NCI-H748 (cell line): ENCODE data around the gene NOTCH1.

ENCODE experiments used
- DNase-seq: peaks from one replicate; lab custom pipeline; 2025; ENCODE audit not compliant: unreplicated experiment; lab: John Stamatoyannopoulos, UW

NOTCH1 gene

GRCh38 chr9:136545692-136545964, 220 bp downstream of the NOTCH1 start:
- no peak for DNase-seq

- peak; percentile 41 for DNase-seq
These were observed 720 bp downstream of the NOTCH1 start for GRCh38 chr9:136544964-136545691.

GRCh38 chr9:136544548-136544963, 1.3 kb downstream of the NOTCH1 start:
- peak; percentile 68 for DNase-seq

- peak; percentile 88 for DNase-seq
These were observed 1.9 kb downstream of the NOTCH1 start for GRCh38 chr9:136543830-136544547.

- no peak for DNase-seq
These were observed 2.6 kb downstream of the NOTCH1 start for GRCh38 chr9:136543280-136543679.

- peak; percentile 14 for DNase-seq
These were observed 3.4 kb downstream of the NOTCH1 start for GRCh38 chr9:136542241-136543040.

GRCh38 chr9:136541709-136542108, 4.1 kb downstream of the NOTCH1 start:
- DNase-seq = no peak

- DNase-seq = no peak
These were observed 4.7 kb downstream of the NOTCH1 start for GRCh38 chr9:136541179-136541578.

- DNase-seq = peak; percentile 56
These were observed 6.1 kb downstream of the NOTCH1 start for GRCh38 chr9:136539427-136540421.

DNA sequence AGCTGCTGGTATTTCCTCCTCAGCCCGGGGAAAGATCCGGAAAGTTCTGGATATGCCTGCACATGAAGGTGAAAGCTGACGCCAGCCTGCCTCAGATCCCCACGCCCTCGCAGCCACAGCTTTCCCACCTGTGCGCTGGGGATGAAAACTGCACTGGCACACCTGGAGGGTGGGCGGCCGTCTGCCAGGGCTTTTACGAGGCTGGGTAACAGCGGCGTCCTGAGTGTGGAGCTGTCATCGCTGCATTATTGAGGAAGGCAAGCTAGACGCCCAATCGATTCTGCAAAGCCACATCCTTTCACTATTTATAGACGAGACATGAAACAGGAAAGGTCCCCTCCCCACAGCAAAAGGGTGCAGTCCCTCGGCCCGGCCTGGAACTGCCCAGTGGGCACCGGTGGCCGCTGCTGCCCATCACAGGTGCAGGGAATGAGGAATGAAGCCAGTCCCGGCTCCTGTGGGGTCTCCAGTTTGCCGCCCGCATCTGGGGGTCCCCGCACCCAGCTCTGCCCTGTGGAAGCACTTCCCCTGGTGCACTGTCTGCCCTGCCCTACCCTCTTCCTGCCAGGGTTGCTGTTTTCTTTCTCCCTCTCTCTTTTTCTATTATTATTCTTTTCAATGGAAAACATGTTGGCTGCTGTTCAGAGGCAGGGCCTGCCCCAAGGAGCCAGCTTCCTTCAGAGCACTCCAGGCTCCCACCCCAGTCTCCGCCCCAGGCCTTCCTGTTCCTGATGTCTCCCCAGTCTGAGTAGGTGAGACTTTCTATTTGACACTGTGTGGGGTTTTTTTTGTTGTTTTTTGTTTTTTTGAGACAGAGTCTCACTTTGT, 7.0 kb downstream of the NOTCH1 start:
- no peak for DNase-seq

GRCh38 chr9:136537896-136538598, 7.8 kb downstream of the NOTCH1 start:
- no peak for DNase-seq

DNA sequence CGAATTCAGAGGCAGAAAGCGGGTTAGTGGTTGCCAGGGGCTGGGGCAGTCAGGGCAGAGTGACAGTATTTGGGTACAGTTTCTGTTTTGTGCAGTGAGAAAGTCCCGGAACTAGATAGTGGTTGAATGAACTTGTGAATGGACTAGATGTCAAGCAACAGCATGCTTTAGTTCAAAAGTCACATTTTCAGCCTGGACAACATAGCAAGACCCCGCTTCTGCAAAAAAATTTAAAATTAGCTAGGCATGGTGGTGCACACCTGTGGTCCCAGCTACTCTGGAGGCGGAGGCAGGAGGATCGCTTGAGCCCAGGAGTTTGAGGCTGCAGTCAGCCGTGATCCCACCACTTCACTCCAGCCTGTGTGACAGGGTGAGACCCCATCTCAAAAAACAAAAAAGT, 8.4 kb downstream of the NOTCH1 start:
- no peak for DNase-seq

GRCh38 chr9:136536721-136537241, 9.1 kb downstream of the NOTCH1 start:
- no peak for DNase-seq

DNA sequence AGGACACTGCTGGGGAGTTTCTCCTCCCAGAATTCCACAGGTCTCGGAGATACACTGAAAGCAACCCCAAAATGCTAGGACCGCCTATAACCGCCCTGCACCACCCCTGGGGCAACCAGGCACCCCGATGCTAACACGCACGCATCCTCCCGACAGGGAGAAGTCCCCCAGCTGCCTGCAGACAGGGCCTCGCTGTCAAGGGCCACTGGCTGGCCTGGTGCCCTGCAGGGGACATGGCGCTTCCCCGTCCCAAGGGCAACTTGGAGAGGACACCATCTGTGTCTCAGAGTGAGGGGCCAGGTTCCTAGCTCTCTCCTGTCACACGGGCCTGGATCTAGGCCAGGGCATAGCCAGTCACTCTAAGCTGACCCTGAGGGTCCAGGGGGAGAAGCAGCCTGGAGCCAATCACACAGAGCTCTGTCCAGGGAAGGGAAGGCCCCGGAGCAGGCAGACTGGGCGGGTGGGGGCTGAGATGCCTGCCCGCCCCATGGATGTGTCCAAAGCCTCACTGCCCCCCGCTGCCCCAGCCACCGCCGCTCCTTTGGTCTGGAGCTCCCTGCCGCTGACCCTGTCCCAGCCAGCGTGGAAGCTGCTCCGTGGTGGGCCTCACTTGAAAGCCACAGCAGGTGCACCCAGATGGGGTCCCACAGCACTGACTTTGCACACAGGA, 9.7 kb downstream of the NOTCH1 start:
- DNase-seq = no peak

DNA sequence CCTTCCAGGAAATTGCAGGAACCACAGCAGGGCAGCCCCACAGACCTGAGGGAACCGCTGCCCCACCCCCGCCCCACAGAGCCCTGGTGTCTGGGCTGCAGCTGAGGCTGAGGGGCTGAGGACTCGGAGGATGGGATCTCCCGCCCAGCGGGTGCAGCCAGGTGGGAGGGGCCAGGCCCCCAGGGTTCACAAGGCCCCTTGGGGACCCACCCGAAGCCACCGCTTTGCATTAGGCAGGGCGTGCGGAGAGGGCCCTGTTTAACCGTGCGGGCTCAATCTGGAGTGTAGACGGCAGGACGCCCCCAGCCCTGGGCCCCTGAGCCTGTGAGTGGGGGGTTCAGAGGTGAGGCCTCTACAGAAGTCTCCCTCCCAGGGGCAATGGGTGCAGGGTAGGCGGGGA, 10.8 kb downstream of the NOTCH1 start:
- DNase-seq = no peak

DNA sequence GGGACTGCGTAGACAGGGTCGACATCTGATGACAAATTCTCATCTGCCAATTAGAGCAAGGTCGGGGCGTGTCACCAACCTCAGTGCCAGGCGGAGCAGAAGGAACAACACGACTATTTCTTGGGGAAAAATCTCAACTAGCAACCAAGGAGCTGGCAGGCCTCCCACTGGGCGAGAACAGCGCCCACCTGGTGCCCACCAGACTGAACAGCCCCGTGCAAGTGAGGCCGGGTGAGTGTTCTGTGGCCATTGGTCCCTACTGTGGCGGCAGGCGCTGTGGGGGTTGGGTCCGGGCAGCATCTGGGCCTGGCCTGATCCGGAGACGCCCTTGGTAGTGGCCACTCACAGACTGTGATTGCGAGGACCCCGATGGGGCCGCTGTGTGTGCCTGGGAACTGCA, 11.5 kb downstream of the NOTCH1 start:
- DNase-seq = no peak

GRCh38 chr9:136533775-136534157, 12.1 kb downstream of the NOTCH1 start:
- DNase-seq = no peak
